Nephron progenitor cell (in vitro differentiated cells): ENCODE data around the gene SLK.

Experiments
- DNase-seq: peaks from one replicate; pipeline ENCODE4 v3.0.0; 2021
- H3K27ac Mint-ChIP-seq: 2 replicates; pipeline ENCODE4 v1.8.0; 2021; ENCODE audit warnings: mild to moderate bottlenecking, moderate library complexity, mixed read lengths
- H3K27me3 Mint-ChIP-seq: 2 replicates; pipeline ENCODE4 v1.8.0; 2021; ENCODE audit warnings: mild to moderate bottlenecking, low read depth, mixed read lengths; ENCODE audit not compliant: poor library complexity
- H3K36me3 Mint-ChIP-seq: 2 replicates; pipeline ENCODE4 v1.8.0; 2021; ENCODE audit warnings: low read depth, mixed read lengths
- H3K4me1 Mint-ChIP-seq: 2 replicates; pipeline ENCODE4 v1.8.0; 2021; ENCODE audit warnings: mixed read lengths
- H3K4me3 Mint-ChIP-seq: 2 replicates; pipeline ENCODE4 v1.8.0; 2021; ENCODE audit warnings: mild to moderate bottlenecking, moderate library complexity, mixed read lengths
- H3K9me3 Mint-ChIP-seq: 2 replicates; pipeline ENCODE4 v1.8.0; 2021; ENCODE audit warnings: mild to moderate bottlenecking, moderate library complexity, mixed read lengths
- TF ChIP-seq, protein P1 (sequence below): fragments of 200-600 bp; sonication (generic); IDR thresholded peaks from 2 replicates; pipeline ENCODE4 v1.5.0; 2021; ENCODE audit warnings: antibody characterized with exemption

Gene SLK

DNA sequence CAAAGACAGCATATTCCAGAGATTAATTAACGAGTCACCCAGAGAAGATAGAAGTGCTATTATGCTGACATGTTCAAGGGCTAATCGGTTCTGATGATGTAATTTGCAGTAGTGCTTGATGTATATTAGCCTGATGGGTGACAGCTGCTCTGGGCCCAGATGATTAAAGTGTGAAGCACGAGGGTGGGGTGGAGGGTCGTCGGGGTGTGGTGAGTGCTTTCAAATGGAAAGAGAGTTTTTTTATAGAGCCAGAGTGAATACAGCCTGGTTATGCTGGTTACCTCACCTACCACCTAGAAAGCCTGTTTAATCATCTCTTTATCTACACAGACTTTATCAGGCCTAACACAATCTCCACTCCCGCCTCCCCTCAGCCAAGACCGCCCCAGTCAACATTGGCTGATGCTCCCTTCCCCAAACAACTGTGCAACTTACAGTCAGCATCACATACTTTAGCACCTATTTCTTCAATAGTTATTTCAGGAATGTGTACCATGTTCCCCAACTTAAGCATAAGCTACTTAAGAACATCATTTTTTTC is 37.5 kb upstream of the SLK start:
- Mint-ChIP-seq H3K27me3 (no peaks in the 10 kb centered on the region), H3K9me3 (no peaks in the 10 kb centered on the region), H3K27ac (peak overlapping the region; percentile 71), H3K36me3 (no peaks in the 10 kb centered on the region), H3K4me1 (peaks cover 58% of the 10 kb centered on the region), H3K4me3 (no peak overlapping the region)
- TF ChIP-seq, protein P1, sequence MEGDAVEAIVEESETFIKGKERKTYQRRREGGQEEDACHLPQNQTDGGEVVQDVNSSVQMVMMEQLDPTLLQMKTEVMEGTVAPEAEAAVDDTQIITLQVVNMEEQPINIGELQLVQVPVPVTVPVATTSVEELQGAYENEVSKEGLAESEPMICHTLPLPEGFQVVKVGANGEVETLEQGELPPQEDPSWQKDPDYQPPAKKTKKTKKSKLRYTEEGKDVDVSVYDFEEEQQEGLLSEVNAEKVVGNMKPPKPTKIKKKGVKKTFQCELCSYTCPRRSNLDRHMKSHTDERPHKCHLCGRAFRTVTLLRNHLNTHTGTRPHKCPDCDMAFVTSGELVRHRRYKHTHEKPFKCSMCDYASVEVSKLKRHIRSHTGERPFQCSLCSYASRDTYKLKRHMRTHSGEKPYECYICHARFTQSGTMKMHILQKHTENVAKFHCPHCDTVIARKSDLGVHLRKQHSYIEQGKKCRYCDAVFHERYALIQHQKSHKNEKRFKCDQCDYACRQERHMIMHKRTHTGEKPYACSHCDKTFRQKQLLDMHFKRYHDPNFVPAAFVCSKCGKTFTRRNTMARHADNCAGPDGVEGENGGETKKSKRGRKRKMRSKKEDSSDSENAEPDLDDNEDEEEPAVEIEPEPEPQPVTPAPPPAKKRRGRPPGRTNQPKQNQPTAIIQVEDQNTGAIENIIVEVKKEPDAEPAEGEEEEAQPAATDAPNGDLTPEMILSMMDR, result no peak
- no peak for DNase-seq

DNA sequence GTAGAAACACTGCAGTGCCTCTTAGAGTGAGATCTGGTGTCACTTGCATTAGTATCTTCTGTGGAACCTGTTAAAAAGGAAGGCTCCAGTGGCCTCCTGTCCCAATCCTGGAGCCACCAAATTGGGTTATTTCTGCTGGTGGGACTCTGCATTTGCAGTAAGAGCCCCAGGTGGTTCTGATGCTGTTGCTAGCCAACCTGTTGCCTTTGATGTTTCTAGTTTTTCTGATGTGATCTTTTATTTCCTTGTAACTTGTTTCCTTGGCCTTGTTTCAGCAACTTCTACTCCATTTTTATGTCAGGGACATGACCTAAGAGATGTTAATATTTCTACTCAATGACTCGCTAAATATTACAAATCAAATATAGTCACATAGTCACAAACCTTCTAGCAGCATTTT is 36.5 kb upstream of the SLK start:
- TF ChIP-seq, protein P1, result no peak
- no peaks in the 10 kb centered on the region for H3K27me3 Mint-ChIP-seq
- peaks cover 60% of the 10 kb centered on the region for H3K4me1 Mint-ChIP-seq
- DNase-seq, result no peak
- H3K36me3 Mint-ChIP-seq, result no peaks in the 10 kb centered on the region
- no peak overlapping the region for H3K4me3 Mint-ChIP-seq
- no peaks in the 10 kb centered on the region for H3K9me3 Mint-ChIP-seq
- H3K27ac Mint-ChIP-seq, result no peak overlapping the region

DNA sequence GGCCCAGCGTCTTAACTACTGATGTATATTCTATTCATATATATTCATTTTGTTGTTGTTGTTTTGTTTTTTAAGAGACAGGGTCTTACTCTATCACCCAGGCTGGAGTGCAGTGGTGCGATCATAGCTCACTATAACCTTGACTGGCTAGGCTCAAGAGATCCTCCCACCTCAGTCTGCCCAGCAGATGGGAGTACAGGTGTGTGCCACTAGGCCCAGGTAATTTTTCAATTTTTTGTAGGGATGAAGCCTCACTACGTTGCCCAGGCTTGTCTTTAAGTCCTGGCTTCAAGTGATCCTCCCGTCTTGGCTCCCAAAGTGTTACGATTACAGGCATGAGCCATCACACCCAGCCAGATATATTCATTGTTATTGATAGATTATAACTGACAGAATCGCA is 36.1 kb upstream of the SLK start:
- TF ChIP-seq, protein P1, result no peak
- DNase-seq, result no peak
- H3K27ac Mint-ChIP-seq, result no peak overlapping the region
- no peaks in the 10 kb centered on the region for H3K9me3 Mint-ChIP-seq
- H3K4me1 Mint-ChIP-seq, result peaks cover 60% of the 10 kb centered on the region
- H3K4me3 Mint-ChIP-seq, result no peak overlapping the region
- no peaks in the 10 kb centered on the region for H3K36me3 Mint-ChIP-seq
- no peaks in the 10 kb centered on the region for H3K27me3 Mint-ChIP-seq

DNA sequence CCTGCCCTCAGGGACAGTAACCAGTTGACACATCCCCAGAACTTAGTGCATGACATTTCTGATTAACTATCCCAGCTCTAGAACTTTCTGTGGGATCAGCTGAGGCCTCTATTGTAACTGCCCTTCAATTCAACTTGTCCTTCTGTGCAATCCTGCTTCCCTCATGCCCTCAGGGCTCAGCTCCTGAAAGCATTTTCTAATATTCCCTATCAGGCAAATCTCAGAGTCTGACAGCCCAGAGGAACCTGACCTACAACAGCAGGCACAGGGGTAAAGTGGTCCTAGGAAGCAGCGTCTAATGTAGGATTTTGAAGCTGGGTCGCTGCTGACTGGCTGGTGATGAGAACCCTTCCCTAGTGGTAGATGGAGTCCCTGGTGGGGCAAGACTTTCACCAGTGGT is 35.3 kb upstream of the SLK start:
- TF ChIP-seq, protein P1, result no peak
- no peak for DNase-seq
- H3K4me1 Mint-ChIP-seq, result peaks cover 52% of the 10 kb centered on the region
- H3K36me3 Mint-ChIP-seq, result no peaks in the 10 kb centered on the region
- H3K27ac Mint-ChIP-seq, result peak overlapping the region; percentile 83
- no peaks in the 10 kb centered on the region for H3K9me3 Mint-ChIP-seq
- no peaks in the 10 kb centered on the region for H3K27me3 Mint-ChIP-seq
- H3K4me3 Mint-ChIP-seq, result no peak overlapping the region

DNA sequence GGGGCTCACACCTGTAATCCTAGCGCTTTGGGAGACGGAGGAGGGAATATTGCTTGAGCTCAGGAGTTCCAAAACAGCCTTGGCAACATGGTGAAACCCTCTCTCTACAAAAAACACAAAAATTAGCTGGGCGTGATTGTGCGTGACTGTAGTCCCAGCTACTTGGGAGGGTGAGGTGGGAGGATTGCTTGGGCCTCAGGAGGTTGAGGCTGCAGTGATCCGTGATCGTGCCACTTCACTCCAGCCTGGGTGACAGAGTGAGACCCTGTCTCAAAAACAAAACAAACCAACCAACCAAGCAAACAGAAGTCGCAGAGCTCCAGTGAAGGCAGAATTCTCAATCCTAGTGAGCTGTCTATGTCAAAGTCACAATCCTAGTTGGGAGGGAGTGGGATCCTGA is 34.7 kb upstream of the SLK start:
- TF ChIP-seq, protein P1, result no peak
- no peak for DNase-seq
- Mint-ChIP-seq H3K4me1 (peaks cover 46% of the 10 kb centered on the region), H3K4me3 (no peak overlapping the region), H3K27me3 (peaks cover 4% of the 10 kb centered on the region), H3K9me3 (no peaks in the 10 kb centered on the region), H3K27ac (peak overlapping the region; percentile 83), H3K36me3 (no peaks in the 10 kb centered on the region)

DNA sequence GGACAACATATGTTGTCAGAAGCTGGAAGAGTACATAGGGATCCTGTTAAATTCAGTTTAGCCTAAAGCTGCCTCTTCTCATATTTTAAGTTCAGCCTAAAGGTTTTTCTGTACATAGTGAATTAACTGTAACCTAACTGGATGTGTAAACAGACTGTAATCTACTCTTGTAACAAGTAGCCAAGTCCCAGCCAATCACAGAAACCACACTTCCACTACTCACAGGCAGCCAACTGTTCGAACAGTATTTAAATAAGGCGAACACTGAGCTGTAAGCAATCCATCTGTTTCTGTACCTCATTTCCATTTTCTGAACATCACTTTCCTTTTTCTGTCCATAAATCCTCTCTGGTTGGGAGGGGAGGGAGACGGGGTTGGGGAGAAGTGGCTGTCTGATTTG is 34.0 kb upstream of the SLK start:
- H3K27ac Mint-ChIP-seq, result peak overlapping the region; percentile 83
- H3K27me3 Mint-ChIP-seq, result peaks cover 4% of the 10 kb centered on the region

More for the DNA sequence above, 34.0 kb upstream of the SLK start:
- Mint-ChIP-seq H3K4me1 (peaks cover 46% of the 10 kb centered on the region), H3K4me3 (no peak overlapping the region), H3K9me3 (no peaks in the 10 kb centered on the region), H3K36me3 (no peaks in the 10 kb centered on the region)
- TF ChIP-seq, protein P1, result no peak
- no peak for DNase-seq
